OCI-LY1 (cell line): ENCODE data around the gene CYTH3.

Source experiments
- CTCF ChIP-seq: fragments of 200-600 bp; sonication (generic), shearing (Covaris generic); IDR thresholded peaks from 2 replicates; pipeline ENCODE4 v1.5.1; 2017; ENCODE audit warnings: mild to moderate bottlenecking, antibody characterized with exemption, low read length, moderate library complexity, mixed read lengths
- EZH2 ChIP-seq: fragments of 200-600 bp; sonication (generic), shearing (Covaris generic); IDR thresholded peaks from 2 replicates; pipeline ENCODE4 v1.8.0; 2017; ENCODE audit warnings: borderline replicate concordance, mixed run types, mild to moderate bottlenecking, antibody characterized with exemption, low read length, moderate library complexity, mixed read lengths

GRCh38 chr7:6162650-6163366, 109.6 kb downstream of the CYTH3 start:
- TF ChIP-seq CTCF: no peak
- no peak for TF ChIP-seq EZH2
